ENCODE data around the gene EEIG2.

DNA sequence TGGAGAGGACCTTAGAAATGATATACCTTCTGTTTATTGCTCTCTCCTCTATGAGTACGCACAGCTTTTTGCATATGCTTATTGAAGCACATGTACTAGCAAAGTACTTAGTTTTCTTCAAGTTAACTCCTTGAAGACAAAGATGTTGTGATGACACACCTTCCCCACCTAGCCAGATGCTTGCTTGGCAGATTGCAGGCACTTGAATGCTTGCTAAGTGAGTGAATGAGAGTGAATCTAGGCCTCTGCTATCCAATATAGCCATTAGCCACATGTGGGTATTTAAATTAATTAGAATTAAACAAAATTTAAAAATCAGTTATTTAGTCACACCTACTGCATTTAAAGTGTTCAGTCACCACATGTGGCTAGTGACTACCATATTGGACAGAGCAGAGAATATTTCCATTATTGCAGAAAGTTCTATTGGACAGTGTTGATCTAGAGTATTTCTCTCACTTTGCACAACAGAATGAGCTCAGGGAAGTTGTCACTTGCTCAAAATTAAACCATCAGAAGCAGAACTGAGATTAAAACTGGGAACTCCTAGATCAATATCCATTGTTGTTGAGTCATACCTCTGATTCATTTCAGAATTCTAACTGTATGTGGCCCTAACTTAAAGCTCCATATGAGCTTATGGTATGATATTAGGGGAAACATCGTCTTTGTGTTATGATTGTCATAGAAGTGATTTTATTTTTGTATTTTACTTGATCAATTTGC lies 8.6 kb upstream of the EEIG2 start:
- TF ChIP-seq, protein P1, sequence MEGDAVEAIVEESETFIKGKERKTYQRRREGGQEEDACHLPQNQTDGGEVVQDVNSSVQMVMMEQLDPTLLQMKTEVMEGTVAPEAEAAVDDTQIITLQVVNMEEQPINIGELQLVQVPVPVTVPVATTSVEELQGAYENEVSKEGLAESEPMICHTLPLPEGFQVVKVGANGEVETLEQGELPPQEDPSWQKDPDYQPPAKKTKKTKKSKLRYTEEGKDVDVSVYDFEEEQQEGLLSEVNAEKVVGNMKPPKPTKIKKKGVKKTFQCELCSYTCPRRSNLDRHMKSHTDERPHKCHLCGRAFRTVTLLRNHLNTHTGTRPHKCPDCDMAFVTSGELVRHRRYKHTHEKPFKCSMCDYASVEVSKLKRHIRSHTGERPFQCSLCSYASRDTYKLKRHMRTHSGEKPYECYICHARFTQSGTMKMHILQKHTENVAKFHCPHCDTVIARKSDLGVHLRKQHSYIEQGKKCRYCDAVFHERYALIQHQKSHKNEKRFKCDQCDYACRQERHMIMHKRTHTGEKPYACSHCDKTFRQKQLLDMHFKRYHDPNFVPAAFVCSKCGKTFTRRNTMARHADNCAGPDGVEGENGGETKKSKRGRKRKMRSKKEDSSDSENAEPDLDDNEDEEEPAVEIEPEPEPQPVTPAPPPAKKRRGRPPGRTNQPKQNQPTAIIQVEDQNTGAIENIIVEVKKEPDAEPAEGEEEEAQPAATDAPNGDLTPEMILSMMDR (IDR thresholded peaks at IDR 0.05; ENCODE audit: extremely low read depth in 1 of 2, insufficient read depth in 1 of 2, low read depth in 1 of 2, low read length in 2 of 2) = no peak
- TF ChIP-seq MYC (IDR thresholded peaks at IDR 0.05; ENCODE audit: low read depth, low read length) (no peak), POLR2A (IDR thresholded peaks at IDR 0.05; ENCODE audit: low read depth, low read length) (no peak), POLR2AphosphoS5 (IDR thresholded peaks at IDR 0.05; ENCODE audit: insufficient read depth, low read depth, low read length) (no peak), EZH2 (IDR thresholded peaks at IDR 0.05; ENCODE audit: borderline replicate concordance, low read depth, low read length, severe bottlenecking) (no peak), JUN (IDR thresholded peaks at IDR 0.05; ENCODE audit: borderline replicate concordance, insufficient read depth, insufficient read length, low read depth) (no peak)

Measured in endothelial cell of umbilical vein (primary cell).